HG03095 (cell line): ENCODE results near the gene MAN1B1.

Experiments used
- ATAC-seq: cut with Tn5 transposase; IDR thresholded peaks from one replicate; pipeline ENCODE4 v1.9.1; 2021; ENCODE audit warnings: moderate library complexity; ENCODE audit not compliant: unreplicated experiment

The MAN1B1 gene

DNA sequence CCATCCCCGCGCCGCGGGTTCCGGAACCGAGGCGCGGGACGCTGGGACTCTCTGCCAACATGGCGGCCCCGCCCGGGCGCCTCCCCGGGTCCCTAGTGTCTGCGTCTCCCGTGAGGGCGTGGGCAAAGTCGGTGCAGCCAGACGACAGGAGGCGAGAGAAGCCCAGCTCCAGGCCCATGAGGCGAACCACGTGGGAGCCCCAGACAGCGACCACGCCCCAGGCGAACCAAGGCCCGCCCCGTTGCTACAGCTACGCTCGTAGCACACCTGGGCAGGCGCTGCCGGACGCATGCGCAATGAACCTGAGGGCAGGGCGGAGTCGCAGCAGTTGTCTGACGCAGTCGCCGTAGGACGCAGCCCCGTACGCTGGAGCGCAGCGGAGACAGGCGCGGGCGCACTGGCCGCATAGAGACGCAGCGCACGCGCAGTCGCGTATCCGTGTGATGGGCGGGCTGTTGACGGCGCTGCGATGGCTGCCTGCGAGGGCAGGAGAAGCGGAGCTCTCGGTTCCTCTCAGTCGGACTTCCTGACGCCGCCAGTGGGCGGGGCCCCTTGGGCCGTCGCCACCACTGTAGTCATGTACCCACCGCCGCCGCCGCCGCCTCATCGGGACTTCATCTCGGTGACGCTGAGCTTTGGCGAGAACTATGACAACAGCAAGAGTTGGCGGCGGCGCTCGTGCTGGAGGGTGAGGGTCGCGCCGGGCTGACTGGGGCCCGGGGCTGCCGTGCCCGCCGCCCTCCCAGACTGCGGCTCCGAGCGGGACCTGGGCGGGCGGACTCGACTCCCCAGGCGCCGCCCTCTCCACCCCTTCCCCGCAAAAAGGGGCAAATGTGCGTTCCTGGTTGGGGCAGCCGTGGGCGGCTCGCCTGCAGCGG, at the start of gene MAN1B1:
Gene MAN1B1, plus strand, starts transcription at position 455 of the 878 bp plus-strand sequence. Its CDS starts 15 bp downstream, at position 470.
- peak; percentile 65 for ATAC-seq

DNA sequence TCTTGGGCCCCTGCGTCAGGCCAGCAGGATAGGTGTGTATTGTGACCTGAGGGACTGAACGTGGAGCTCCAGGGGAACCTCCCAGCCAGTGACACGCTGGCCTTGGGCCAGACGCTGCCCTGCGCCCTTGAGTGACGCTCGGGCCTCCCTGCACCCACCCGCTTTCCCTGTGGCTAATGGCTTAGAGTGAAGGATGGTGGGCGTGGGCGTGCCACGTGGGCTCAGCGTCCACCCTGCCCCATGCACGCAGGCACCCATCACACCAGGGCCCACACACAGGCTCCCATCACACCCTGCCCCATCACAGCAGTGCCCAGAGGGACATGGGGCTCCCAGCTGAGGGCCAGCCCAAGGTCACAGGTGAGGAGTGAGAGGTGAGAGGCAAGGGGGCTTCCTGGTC, 49.8 kb upstream of the MAN1B1 start:
- no peak for ATAC-seq

- no peak for ATAC-seq
These were observed 49.3 kb upstream of the MAN1B1 start for GRCh38 chr9:137037483-137037882.

DNA sequence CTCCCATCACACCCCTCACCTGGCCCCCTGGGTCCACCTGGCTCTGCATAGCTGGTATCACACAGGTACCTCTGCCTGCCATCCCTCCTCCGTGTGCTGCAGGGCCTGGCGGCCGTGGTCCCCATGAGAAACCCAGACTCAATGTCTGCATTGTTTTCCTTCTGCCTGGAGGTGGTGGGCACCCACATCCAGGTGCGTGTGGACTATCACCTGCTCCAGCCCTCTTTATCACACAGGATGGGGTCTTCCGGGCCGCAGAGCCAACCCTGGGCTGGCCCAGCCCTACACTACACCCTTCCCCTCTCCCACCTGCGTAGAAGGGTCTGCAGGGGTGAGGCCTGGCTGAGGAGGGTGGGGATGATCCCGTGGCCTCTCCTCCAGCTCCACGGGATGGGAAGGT, 47.9 kb upstream of the MAN1B1 start:
- no peak for ATAC-seq

- ATAC-seq = no peak
These were observed 47.0 kb upstream of the MAN1B1 start for GRCh38 chr9:137039611-137040366.

DNA sequence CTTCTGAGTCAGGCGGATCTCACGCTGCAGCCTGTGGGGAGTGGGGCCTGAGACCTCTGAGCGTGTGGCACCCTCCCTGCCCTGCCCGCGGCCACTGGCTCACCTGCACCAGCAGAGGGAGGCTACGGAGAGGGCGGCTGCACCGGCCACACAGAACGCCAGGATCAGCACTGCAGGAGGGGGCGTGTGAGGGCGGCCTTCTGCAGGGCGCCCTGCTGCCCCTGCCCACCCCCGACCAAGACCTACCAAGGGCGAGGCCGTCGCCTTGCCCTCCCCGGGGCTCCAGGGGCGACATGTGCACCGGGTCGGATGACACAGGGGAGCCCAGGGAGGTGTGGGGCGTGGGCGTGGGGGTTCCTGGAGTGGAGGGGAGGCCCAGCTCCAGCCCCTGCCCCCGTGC, 46.2 kb upstream of the MAN1B1 start:
- ATAC-seq = no peak

DNA sequence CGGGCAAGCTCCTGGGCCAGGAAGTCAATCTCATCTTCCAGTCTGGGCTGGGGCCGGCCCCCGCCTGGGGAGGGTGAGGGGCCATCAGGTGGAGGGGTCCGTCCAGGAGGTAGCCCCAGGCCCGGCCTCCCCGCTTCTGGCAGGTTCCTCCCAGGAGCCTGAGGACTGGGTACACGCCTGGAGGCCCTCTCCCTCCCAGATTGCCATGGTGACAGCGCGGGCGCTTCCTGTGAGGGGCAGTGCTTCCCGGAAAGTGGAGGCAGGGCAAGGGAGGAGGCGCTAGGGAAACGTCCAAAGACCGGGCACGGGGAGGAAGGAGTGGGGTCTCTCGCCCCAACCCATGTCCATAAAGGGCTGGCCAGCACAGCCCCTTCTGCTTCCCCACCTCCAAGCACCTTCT, 45.7 kb upstream of the MAN1B1 start:
- no peak for ATAC-seq

GRCh38 chr9:137042751-137043727, 43.7 kb upstream of the MAN1B1 start:
- ATAC-seq = no peak

DNA sequence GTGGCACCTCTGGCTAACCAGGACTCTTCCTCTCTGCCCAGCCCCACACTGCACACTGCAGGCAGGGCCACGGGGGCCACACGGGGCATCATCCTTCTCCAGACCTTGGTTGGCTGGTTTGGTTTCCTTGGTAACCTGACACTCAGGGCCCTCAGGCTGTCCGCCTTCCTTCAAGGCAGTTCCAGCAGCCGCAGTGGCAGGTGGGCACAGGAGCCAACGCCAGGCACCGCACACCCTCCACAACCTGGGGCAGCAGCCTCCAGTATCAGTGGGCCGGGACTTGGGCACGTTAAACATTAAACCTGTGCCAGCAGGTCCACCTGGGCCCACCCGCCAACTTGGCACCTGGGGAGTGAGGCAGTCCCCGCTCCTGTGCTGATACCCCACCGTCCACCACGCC, 42.7 kb upstream of the MAN1B1 start:
- ATAC-seq = no peak

- ATAC-seq = no peak
These were observed 42.1 kb upstream of the MAN1B1 start for GRCh38 chr9:137044502-137045177.

DNA sequence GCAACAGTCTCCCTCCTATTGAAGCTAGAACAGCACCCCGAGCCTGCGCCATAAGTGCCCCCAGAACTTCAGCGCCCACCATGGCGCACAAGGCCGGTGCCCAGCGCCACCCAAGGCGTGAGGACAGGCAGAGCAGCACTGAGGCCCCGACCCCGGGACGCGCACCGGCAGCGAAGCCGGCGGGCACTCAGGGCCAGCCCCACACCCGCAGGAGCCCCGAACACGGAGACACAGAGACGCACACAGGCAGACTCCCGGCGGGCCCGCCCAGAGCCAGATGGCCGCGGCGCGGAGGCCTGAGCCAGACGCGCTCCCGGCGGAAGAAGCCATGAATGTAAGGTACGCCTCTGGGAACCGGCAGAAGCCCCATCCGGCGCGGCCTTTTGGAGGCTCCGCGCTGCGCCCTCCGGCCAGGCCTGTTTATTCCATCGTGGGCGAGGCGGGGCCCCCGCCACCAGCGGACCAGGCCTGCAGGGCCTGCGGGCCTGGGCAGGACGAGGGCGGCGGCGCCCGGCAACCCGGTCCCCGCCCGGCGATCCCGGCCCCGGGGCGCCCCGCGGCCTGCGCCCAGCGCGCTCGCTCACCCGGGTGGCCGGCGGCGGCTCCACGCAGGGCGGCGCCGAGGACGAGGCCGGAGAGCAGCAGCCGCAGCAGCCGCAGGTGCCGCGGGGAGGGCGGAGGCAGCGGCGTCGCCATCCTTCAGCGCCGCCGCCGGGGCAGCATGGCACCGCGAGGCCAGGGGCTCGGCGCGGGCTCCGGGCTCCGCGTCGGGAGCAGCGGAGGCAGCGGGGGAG, 41.3 kb upstream of the MAN1B1 start:
- ATAC-seq = no peak

- ATAC-seq = no peak
These were observed 40.5 kb upstream of the MAN1B1 start, which contains the start of gene NPDC1 for GRCh38 chr9:137046088-137046787. TSS of gene NPDC1 (minus strand) at chr9:137046177. CDS start at chr9:137045989, 188 bp downstream.

DNA sequence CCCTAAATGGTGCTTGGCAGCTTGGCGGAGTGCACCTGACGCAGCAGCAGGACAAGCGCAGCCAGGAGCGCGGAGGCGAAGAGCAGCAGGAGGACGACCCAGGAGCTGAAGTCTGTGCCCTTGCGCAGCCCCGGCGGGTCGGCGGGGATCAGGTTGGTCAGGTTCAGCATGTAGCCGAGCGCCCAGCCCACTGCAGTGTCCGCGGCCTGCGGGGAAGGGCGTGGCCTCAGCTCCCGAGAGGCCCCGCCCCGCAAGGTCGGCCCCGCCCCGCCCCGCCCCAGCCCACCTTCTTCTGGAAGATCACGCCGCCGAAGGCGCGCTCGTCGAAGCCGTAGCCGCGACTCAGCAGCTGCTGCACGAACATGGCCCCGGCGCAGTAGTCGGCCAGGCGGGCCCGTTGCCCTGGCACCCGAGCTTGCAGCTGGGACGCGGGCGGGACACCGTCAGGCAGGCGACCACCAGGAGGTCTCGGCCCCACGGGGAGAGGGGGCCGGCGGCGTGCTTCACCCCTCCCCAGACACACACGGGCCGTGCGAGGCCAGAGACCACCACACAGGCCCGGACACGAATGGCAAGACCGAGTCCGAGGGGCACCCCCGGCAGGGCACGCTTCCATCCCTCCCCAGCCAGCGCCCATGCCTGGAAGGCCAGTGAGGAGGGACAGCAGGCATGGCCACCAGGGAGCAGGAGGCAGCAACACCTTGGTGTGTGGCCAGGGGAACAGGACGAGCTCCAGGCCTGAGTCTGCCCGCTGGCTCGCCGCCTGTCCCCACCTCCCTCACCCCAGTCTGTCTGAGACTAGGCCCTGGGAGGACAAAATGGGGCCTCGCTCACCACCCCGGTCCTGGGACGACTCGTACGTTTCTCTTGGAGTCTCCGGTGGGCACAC, 37.9 kb upstream of the MAN1B1 start:
- no peak for ATAC-seq

GRCh38 chr9:137049544-137050449, 37.0 kb upstream of the MAN1B1 start:
- ATAC-seq = no peak

GRCh38 chr9:137050570-137050969, 36.2 kb upstream of the MAN1B1 start:
- ATAC-seq = no peak

DNA sequence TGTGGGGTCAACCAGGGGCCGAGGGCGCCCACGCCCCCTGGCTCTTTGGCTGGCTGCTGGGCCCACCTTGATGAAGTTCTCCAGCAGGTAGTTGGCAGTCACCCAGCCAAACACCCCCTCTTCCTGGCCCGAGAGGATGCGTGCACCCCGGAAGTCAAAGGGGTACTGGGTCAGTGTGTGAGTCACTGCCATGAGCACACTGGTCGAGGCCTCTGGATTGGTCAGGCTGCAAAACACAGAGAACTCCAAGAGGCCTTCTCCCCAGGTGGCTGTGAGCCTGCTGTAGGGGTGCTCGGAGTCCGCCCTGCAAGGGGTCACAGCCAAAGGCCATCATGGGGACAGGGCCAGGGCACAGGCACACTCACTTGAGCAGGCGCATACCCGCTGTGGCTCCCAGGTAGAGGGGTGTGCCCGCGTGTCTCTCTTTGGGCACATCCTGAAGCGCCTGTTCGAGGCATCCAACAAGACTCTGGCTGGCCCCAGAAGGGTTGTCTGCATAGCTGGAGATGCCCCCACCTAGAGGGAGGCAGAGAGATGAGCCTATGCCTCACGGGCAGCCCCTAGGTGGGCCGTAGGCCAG, 35.5 kb upstream of the MAN1B1 start:
- no peak for ATAC-seq
